Adrenal gland (tissue), 5 donors: ENCODE measurements around the gene ACOT7.
"Not testable (repeated sequence)": the region's sequence is repeated elsewhere in the genome, so short reads cannot be mapped to it uniquely, and the experiment has no call there.

Experiments used
- CTCF ChIP-seq, 6 experiments: fragments of 450-650 bp in 4 of 6; fragments of 200-600 bp in 2 of 6; sonication (generic) in 1 of 6; IDR thresholded peaks; 1 replicate in 5 of 6; 2 replicates in 1 of 6; pipeline versions ENCODE4 v1.5.1 to v1.8.0; 2016 to 2021; ENCODE audit warnings: antibody characterized with exemption in 6 of 6, mild to moderate bottlenecking in 2 of 6, moderate library complexity in 1 of 6
- POLR2A ChIP-seq, 2 donors: fragments of 450-650 bp; IDR thresholded peaks; one replicate each; pipeline ENCODE4 v1.6.1; 2017; ENCODE audit warnings: antibody characterized with exemption in 2 of 2, mild to moderate bottlenecking in 2 of 2, moderate library complexity in 1 of 2
- donor health status: DM: no; HTN: no; CAD: no.

GRCh38 chr1:6307682-6308081 lies 85.9 kb downstream of the ACOT7 start:
- not testable (repeated sequence) for TF ChIP-seq CTCF, POLR2A (IDR thresholded peaks at IDR 0.05)
